ENCODE measurements around the gene FUBP3.

Gene FUBP3, protein sequence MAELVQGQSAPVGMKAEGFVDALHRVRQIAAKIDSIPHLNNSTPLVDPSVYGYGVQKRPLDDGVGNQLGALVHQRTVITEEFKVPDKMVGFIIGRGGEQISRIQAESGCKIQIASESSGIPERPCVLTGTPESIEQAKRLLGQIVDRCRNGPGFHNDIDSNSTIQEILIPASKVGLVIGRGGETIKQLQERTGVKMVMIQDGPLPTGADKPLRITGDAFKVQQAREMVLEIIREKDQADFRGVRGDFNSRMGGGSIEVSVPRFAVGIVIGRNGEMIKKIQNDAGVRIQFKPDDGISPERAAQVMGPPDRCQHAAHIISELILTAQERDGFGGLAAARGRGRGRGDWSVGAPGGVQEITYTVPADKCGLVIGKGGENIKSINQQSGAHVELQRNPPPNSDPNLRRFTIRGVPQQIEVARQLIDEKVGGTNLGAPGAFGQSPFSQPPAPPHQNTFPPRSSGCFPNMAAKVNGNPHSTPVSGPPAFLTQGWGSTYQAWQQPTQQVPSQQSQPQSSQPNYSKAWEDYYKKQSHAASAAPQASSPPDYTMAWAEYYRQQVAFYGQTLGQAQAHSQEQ

DNA sequence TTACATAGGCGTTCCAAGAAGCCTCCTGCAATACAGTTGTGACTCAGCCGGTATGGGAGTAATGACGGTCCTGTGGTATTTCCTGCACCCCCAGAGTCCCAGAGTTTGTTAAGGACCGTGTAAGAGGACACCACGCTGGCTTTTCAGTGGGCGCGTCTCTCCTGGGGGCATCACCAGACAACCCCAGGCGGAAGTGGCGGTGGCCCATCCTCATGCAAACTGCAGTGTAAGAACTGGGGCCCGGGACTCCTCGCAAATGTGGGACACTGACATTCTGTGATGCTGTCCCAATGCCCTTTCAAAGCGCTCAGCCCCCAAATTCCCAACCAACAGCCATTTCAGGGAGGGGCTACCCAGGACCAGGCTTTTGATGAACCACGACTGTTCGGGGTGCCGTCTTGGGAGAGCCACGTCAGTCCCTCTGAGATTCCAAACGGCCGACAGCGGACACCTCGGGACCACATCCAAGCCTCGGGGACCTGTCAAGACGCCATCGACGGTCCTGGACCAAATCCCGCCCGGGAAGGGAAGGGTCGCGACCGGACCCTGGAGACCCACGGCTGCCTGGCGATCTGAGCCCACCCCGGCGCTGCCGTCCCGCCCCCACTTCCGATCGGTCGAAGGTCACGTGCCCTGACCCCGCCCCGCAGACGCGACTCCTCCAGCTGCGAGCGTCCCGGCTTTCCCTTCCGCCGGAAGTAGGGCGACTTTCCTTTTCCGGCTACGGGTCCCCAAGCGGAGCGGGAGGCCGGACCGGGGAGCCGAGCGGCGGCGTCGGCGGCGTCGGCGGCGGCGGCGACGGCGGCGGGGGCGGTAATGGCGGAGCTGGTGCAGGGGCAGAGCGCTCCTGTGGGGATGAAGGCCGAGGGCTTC is at the start of gene FUBP3:
TSS of gene FUBP3 (plus strand) at position 713 of the 873 bp plus-strand sequence. CDS start at position 817, 104 bp downstream.
- TF ChIP-seq, protein P1, sequence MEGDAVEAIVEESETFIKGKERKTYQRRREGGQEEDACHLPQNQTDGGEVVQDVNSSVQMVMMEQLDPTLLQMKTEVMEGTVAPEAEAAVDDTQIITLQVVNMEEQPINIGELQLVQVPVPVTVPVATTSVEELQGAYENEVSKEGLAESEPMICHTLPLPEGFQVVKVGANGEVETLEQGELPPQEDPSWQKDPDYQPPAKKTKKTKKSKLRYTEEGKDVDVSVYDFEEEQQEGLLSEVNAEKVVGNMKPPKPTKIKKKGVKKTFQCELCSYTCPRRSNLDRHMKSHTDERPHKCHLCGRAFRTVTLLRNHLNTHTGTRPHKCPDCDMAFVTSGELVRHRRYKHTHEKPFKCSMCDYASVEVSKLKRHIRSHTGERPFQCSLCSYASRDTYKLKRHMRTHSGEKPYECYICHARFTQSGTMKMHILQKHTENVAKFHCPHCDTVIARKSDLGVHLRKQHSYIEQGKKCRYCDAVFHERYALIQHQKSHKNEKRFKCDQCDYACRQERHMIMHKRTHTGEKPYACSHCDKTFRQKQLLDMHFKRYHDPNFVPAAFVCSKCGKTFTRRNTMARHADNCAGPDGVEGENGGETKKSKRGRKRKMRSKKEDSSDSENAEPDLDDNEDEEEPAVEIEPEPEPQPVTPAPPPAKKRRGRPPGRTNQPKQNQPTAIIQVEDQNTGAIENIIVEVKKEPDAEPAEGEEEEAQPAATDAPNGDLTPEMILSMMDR (IDR thresholded peaks at IDR 0.05), result no peak
- H3K9me3 ChIP-seq, result no peaks in the 10 kb centered on the region
- peaks cover 35% of the 10 kb centered on the region for H3K27me3 ChIP-seq
- H3K4me3 ChIP-seq (ENCODE audit: low read depth in 1 of 2, low read length in 1 of 2), result peak within 1 kb of the TSS; percentile 79 to 86
- H3K4me1 ChIP-seq (ENCODE audit: control insufficient read depth in 1 of 2, insufficient read depth in 1 of 2, low read depth in 1 of 2, low read length in 1 of 2), result peaks cover 13% of the 10 kb centered on the region in 2 experiments
- no peaks in the 10 kb centered on the region for H3K36me3 ChIP-seq
- peak within 1 kb of the TSS; percentile 57 for H3K27ac ChIP-seq

DNA sequence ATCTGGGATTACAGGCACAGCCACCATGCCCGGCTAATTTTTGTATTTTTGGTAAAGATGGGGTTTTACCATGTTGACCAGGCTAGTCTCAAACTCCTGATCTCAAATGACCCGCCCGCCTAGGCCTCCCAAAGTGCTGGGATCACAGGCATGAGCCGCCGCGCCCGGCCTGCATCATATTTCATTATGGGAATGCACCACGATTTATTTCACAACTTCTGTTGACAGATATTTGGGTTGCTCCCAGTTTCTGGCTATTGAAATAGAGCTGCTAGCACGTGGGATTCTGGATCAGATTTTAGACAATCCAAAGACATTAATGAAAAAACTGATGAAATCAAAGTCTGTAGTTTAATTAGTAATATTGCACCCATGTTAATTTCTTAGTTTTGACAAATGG is 48.4 kb upstream of the FUBP3 start:
- Histone ChIP-seq H3K27me3 (peaks cover 47% of the 10 kb centered on the region), H3K27ac (no peak overlapping the region), H3K36me3 (no peaks in the 10 kb centered on the region), H3K9me3 (no peaks in the 10 kb centered on the region), H3K4me3 (ENCODE audit: low read depth in 1 of 2, low read length in 1 of 2) (no peak overlapping the region), H3K4me1 (ENCODE audit: control insufficient read depth in 1 of 2, insufficient read depth in 1 of 2, low read depth in 1 of 2, low read length in 1 of 2) (no peaks in the 10 kb centered on the region)
- TF ChIP-seq, protein P1 (IDR thresholded peaks at IDR 0.05), result no peak

DNA sequence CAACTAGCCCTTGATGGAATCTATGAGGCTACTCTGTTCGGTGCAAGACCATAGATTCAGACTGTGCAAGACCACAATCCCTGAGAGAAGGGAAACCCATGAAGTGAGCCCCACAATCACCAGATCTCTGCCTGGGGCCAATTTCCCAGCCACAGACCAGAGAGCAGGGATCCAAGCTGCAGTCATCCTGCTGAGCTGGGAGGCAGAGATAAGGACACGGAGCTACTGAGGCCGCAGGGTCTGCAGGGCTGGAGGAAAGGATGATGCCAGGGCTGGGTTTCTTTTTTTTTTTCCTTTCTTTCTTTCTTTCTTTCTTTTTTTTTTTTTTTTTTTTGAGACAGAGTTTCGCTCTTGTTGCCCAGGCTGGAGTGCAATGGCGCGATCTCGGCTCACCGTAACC is 47.7 kb upstream of the FUBP3 start:
- TF ChIP-seq, protein P1 (IDR thresholded peaks at IDR 0.05), result no peak
- Histone ChIP-seq H3K27ac (no peak overlapping the region), H3K4me3 (ENCODE audit: low read depth in 1 of 2, low read length in 1 of 2) (no peak overlapping the region), H3K9me3 (no peaks in the 10 kb centered on the region), H3K4me1 (ENCODE audit: control insufficient read depth in 1 of 2, insufficient read depth in 1 of 2, low read depth in 1 of 2, low read length in 1 of 2) (no peaks in the 10 kb centered on the region), H3K27me3 (peaks cover 54% of the 10 kb centered on the region), H3K36me3 (no peaks in the 10 kb centered on the region)

DNA sequence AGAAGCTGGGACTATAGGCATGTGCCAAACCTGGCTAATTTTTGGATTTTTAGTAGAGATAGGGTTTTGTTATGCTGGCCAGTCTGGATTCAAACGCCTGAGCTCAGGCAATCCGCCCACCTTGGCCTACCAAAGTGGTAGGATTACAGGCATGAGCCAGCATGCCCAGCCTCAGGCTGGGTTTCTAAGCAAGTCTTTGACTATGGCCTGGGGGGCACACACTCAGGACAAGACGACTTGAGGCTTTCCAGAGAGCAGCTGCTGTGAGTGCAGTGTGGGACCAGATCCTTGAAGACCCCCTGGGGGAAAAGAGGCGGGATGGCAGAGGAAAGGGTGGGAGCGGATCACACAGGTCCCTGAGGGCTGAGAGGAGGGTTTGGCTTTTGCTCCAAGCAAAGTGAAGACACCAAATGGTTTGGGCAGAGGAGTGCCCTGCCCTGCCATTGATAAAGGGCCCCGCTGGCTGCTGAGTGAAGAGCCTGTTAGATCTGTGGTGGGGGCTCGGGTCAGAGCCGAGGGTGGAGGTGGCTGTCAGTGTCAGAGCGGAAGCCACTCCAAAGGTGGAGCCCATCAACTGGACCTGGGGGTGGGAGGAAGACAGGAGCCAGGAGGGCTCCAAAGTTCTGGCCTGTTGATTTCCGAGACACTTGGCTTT is 46.8 kb upstream of the FUBP3 start:
- Histone ChIP-seq H3K27me3 (peaks cover 63% of the 10 kb centered on the region), H3K36me3 (no peaks in the 10 kb centered on the region), H3K27ac (no peak overlapping the region), H3K4me3 (ENCODE audit: low read depth in 1 of 2, low read length in 1 of 2) (no peak overlapping the region), H3K9me3 (no peaks in the 10 kb centered on the region), H3K4me1 (ENCODE audit: control insufficient read depth in 1 of 2, insufficient read depth in 1 of 2, low read depth in 1 of 2, low read length in 1 of 2) (no peaks in the 10 kb centered on the region)
- TF ChIP-seq, protein P1 (IDR thresholded peaks at IDR 0.05), result no peak

Data from neutrophil (primary cell).